HG03045 (cell line): ENCODE measurements around the gene LSM6.
A peak's percentile ranks its signal among the peaks of the same experiment; 100 is the strongest.

Experiments used
- ATAC-seq: cut with Tn5 transposase; IDR thresholded peaks from one replicate; pipeline ENCODE4 v1.9.1; 2021; ENCODE audit warnings: mild to moderate bottlenecking, moderate library complexity; ENCODE audit not compliant: unreplicated experiment

LSM6 gene

GRCh38 chr4:146175541-146176453 lies at the start of gene LSM6:
TSS of gene LSM6 (plus strand) at chr4:146175718. CDS start at chr4:146182922, 7,204 bp downstream.
- ATAC-seq = peak; percentile 96

GRCh38 chr4:146132445-146132844 lies 43.1 kb upstream of the LSM6 start:
- peak; percentile 100 for ATAC-seq

GRCh38 chr4:146134761-146135445 lies 40.6 kb upstream of the LSM6 start:
- no peak for ATAC-seq

- ATAC-seq = no peak
Measured at GRCh38 chr4:146135941-146136340, 39.6 kb upstream of the LSM6 start.

GRCh38 chr4:146142768-146143167 lies 32.8 kb upstream of the LSM6 start:
- no peak for ATAC-seq

- no peak for ATAC-seq
Measured at GRCh38 chr4:146143888-146144287, 31.6 kb upstream of the LSM6 start.

- ATAC-seq = no peak
Measured at GRCh38 chr4:146146918-146147317, 28.6 kb upstream of the LSM6 start.

GRCh38 chr4:146148021-146148420 lies 27.5 kb upstream of the LSM6 start:
- no peak for ATAC-seq

GRCh38 chr4:146154057-146154456 lies 21.5 kb upstream of the LSM6 start:
- ATAC-seq = no peak

- ATAC-seq = no peak
Measured at GRCh38 chr4:146155152-146155724, 20.3 kb upstream of the LSM6 start.

- no peak for ATAC-seq
Measured at GRCh38 chr4:146158036-146158745, 17.3 kb upstream of the LSM6 start.

- peak; percentile 79 for ATAC-seq
Measured at GRCh38 chr4:146159384-146160058, 16.0 kb upstream of the LSM6 start.

GRCh38 chr4:146161243-146161642 lies 14.3 kb upstream of the LSM6 start:
- no peak for ATAC-seq

- ATAC-seq = no peak
Measured at GRCh38 chr4:146165221-146165620, 10.3 kb upstream of the LSM6 start.

- no peak for ATAC-seq
Measured at GRCh38 chr4:146165840-146166239, 9.7 kb upstream of the LSM6 start.

- no peak for ATAC-seq
Measured at GRCh38 chr4:146170149-146170548, 5.4 kb upstream of the LSM6 start.

- no peak for ATAC-seq
Measured at GRCh38 chr4:146176891-146177290, 1.4 kb downstream of the LSM6 start.

GRCh38 chr4:146178126-146178525 lies 2.6 kb downstream of the LSM6 start:
- no peak for ATAC-seq

GRCh38 chr4:146179784-146180370 lies 4.4 kb downstream of the LSM6 start:
- no peak for ATAC-seq

GRCh38 chr4:146182443-146182842 lies 6.9 kb downstream of the LSM6 start:
- ATAC-seq = no peak
